Activated T-cell treated with anti-CD3 and anti-CD28 coated beads, Interleukin-2, amount 50 U/mL, for 72 hours (primary cell): ENCODE results near the gene TFG. TPM values are rescaled to one million over a fixed set of nuclear protein-coding genes. Genes with fewer than 3 reads are reported as not detected.

ENCODE experiments used
- ATAC-seq, 2 donors: fragments of 150-1000 bp; cut with Tn5 transposase; replicated peaks in 1 of 2; 2 replicates each; pipeline ENCODE4 v1.10.0; 2021; ENCODE audit warnings: moderate library complexity in 2 of 2, mild to moderate bottlenecking in 1 of 2
- DNase-seq, 2 donors: peaks; one replicate each; pipeline ENCODE4 v3.0.0; 2021 to 2022; ENCODE audit warnings: mixed read lengths in 1 of 2
- H3K27ac Mint-ChIP-seq: one replicate; pipeline ENCODE4 v1.8.0; 2022; ENCODE audit warnings: mild to moderate bottlenecking, moderate library complexity, mixed read lengths
- H3K27me3 Mint-ChIP-seq: one replicate; pipeline ENCODE4 v1.8.0; 2022; ENCODE audit warnings: low read depth, mixed read lengths
- H3K36me3 Mint-ChIP-seq, 2 donors: one replicate each; pipeline ENCODE4 v1.8.0; 2022; ENCODE audit warnings: mixed read lengths in 2 of 2, mild to moderate bottlenecking in 1 of 2; ENCODE audit not compliant: insufficient read depth in 2 of 2
- H3K4me1 Mint-ChIP-seq: one replicate; pipeline ENCODE4 v1.8.0; 2022; ENCODE audit warnings: low read depth, mixed read lengths
- H3K4me3 Mint-ChIP-seq, 2 donors: one replicate each; pipeline ENCODE4 v1.8.0; 2022; ENCODE audit warnings: mild to moderate bottlenecking in 2 of 2, mixed read lengths in 2 of 2, moderate library complexity in 2 of 2
- H3K9me3 Mint-ChIP-seq, 2 donors: one replicate each; pipeline ENCODE4 v1.8.0; 2022; ENCODE audit warnings: mixed read lengths in 2 of 2
- total RNA-seq, 2 donors: library from RNA; stranded (reverse); gene quantifications; one replicate each; pipeline ENCODE4 v1.2.3, GENCODE V29; 2022

The TFG gene
- total RNA-seq, 2 donors from 2014 or later = 60.6 to 64.7 TPM

DNA sequence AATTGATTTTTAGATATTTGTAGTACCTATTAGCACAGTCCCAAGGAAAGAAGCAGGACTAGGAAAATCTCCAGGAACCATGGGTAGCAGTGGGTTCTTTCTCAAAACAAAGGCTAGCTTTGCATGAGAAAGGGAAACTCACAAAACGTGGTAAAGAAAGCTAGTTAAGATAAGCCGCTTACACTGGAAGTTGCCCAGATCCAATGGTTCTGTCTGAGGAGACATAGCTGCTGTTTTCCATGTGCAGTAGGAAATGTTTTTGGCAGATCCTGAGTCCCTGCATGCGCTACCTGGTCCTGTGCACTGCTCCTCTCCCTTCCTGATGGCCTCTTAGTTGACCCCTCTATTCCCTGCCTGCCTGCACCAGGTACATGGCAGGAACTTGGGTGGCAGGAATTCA, 60.4 kb downstream of the TFG start:
- Mint-ChIP-seq H3K4me1 (peaks cover 11% of the 10 kb centered on the region), H3K36me3 (no peaks in the 10 kb centered on the region), H3K4me3 (no peak overlapping the region), H3K9me3 (peaks cover 0 to 2% of the 10 kb centered on the region in 2 donors), H3K27me3 (no peaks in the 10 kb centered on the region), H3K27ac (no peak overlapping the region)
- DNase-seq = no peak
- ATAC-seq = no peak

DNA sequence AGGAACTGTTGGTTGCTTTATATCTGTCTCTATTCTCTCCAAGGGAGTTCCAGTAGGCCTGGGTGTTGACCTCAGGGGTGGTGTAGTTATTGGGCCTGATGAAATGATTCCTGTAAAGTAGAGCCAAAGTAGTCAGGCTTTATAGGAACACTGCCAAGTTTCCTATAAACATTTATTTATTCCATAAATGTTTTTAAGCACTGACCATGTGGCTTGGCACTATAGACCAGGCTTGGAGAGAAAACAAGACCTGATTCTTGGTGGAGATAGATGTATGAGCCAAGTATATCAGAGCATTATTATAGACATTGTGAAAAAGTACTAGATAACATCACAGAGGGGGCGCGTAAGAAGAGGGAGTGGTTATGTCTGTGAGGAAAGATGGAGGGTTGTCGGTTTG, 65.9 kb downstream of the TFG start:
- no peak overlapping the region for H3K4me3 Mint-ChIP-seq
- no peaks in the 10 kb centered on the region for H3K36me3 Mint-ChIP-seq
- H3K4me1 Mint-ChIP-seq = no peaks in the 10 kb centered on the region
- no peak for DNase-seq
- H3K27me3 Mint-ChIP-seq = no peaks in the 10 kb centered on the region
- no peak for ATAC-seq
- no peak overlapping the region for H3K27ac Mint-ChIP-seq
- peaks cover 0 to 5% of the 10 kb centered on the region in 2 donors for H3K9me3 Mint-ChIP-seq

DNA sequence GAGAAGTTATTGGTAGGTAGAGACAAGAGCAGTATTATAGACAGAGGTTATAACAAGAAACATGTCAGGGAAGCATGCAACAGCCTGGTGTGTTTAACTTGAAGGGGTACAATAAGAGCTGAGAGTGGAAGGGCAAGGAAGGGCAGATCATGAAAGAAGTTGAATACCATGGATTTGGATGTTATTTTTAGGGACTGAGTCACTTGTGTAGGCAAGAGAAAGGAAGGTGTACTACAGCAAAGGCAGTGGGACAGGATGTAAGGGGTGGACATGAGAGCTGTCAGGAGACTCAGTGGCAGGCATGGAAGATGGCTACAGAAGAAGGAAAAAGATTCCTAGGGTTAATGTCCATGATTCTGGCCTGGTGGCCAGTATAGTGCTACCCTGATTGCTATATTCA, 66.4 kb downstream of the TFG start:
- H3K4me1 Mint-ChIP-seq = no peaks in the 10 kb centered on the region
- peaks cover 0 to 5% of the 10 kb centered on the region in 2 donors for H3K9me3 Mint-ChIP-seq
- no peak overlapping the region for H3K4me3 Mint-ChIP-seq
- ATAC-seq (no peak), DNase-seq (no peak)
- no peaks in the 10 kb centered on the region for H3K36me3 Mint-ChIP-seq
- H3K27me3 Mint-ChIP-seq = no peaks in the 10 kb centered on the region
- H3K27ac Mint-ChIP-seq = no peak overlapping the region

- Mint-ChIP-seq H3K27me3 (no peaks in the 10 kb centered on the region), H3K9me3 (peaks cover 0 to 5% of the 10 kb centered on the region in 2 donors), H3K4me1 (no peaks in the 10 kb centered on the region), H3K4me3 (no peak overlapping the region), H3K27ac (no peak overlapping the region), H3K36me3 (no peaks in the 10 kb centered on the region)
- ATAC-seq = peak in 1 of 2 donors; percentile 5
- DNase-seq = no peak
Observed at GRCh38 chr3:100776097-100776729, 66.9 kb downstream of the TFG start.

- Mint-ChIP-seq H3K27ac (no peak overlapping the region), H3K4me3 (no peak overlapping the region), H3K27me3 (no peaks in the 10 kb centered on the region), H3K9me3 (peaks cover 0 to 5% of the 10 kb centered on the region in 2 donors), H3K36me3 (no peaks in the 10 kb centered on the region), H3K4me1 (no peaks in the 10 kb centered on the region)
- DNase-seq = peak in 1 of 2 donors; percentile 7
- ATAC-seq = peak; percentile 40 to 58
Observed at GRCh38 chr3:100776746-100777145, 67.5 kb downstream of the TFG start.

GRCh38 chr3:100777271-100777670, 68.0 kb downstream of the TFG start:
- Mint-ChIP-seq H3K27me3 (no peaks in the 10 kb centered on the region), H3K4me1 (no peaks in the 10 kb centered on the region)

GRCh38 chr3:100779480-100779879, 70.2 kb downstream of the TFG start:
- Mint-ChIP-seq H3K27me3 (no peaks in the 10 kb centered on the region), H3K36me3 (no peaks in the 10 kb centered on the region), H3K27ac (no peak overlapping the region), H3K9me3 (peaks cover 1 to 3% of the 10 kb centered on the region in 2 donors), H3K4me3 (no peak overlapping the region), H3K4me1 (no peaks in the 10 kb centered on the region)
- ATAC-seq (no peak), DNase-seq (no peak)

More at GRCh38 chr3:100777271-100777670, 68.0 kb downstream of the TFG start:
- Mint-ChIP-seq H3K36me3 (no peaks in the 10 kb centered on the region), H3K9me3 (peaks cover 0 to 5% of the 10 kb centered on the region in 2 donors), H3K4me3 (no peak overlapping the region), H3K27ac (no peak overlapping the region)
- no peak for DNase-seq
- no peak for ATAC-seq

GRCh38 chr3:100780071-100780622, 70.9 kb downstream of the TFG start:
- no peak for ATAC-seq
- peaks cover 3% of the 10 kb centered on the region in 2 donors for H3K9me3 Mint-ChIP-seq
- no peak overlapping the region for H3K27ac Mint-ChIP-seq
- no peaks in the 10 kb centered on the region for H3K4me1 Mint-ChIP-seq
- H3K36me3 Mint-ChIP-seq = no peaks in the 10 kb centered on the region
- DNase-seq = no peak
- H3K27me3 Mint-ChIP-seq = no peaks in the 10 kb centered on the region
- H3K4me3 Mint-ChIP-seq = no peak overlapping the region

GRCh38 chr3:100781301-100781700, 72.0 kb downstream of the TFG start:
- Mint-ChIP-seq H3K36me3 (no peaks in the 10 kb centered on the region), H3K4me1 (no peaks in the 10 kb centered on the region), H3K9me3 (peaks cover 0 to 3% of the 10 kb centered on the region in 2 donors), H3K4me3 (no peak overlapping the region), H3K27me3 (no peaks in the 10 kb centered on the region), H3K27ac (no peak overlapping the region)
- ATAC-seq (no peak), DNase-seq (no peak)

DNA sequence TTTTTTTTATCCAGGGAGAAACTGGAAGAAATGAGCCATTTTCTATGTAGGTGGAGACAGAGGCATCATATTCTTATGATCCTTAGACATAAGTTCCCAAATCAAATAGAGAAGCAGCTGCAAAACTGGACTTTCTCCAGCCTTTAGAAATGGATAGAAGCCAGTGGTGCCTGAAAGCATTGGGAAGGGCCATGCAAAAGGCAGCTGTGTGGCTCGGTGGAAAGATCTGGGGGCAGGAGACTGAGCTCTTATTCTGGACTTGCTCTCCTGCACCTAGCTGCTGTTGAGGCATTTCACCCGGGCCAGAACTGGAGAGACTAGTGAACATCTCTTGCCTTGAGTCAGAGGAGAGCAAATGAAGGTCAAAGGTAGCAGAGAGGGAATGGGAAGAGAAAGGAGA, 73.1 kb downstream of the TFG start:
- Mint-ChIP-seq H3K4me3 (no peak overlapping the region), H3K4me1 (no peaks in the 10 kb centered on the region), H3K36me3 (no peaks in the 10 kb centered on the region), H3K27me3 (no peaks in the 10 kb centered on the region), H3K27ac (no peak overlapping the region), H3K9me3 (peaks cover 0 to 3% of the 10 kb centered on the region in 2 donors)
- ATAC-seq = no peak
- DNase-seq = no peak

GRCh38 chr3:100782906-100783305, 73.6 kb downstream of the TFG start:
- H3K36me3 Mint-ChIP-seq = no peaks in the 10 kb centered on the region
- no peaks in the 10 kb centered on the region for H3K4me1 Mint-ChIP-seq
- no peaks in the 10 kb centered on the region for H3K27me3 Mint-ChIP-seq
- H3K27ac Mint-ChIP-seq = no peak overlapping the region
- no peak overlapping the region for H3K4me3 Mint-ChIP-seq
- peaks cover 0 to 3% of the 10 kb centered on the region in 2 donors for H3K9me3 Mint-ChIP-seq
- ATAC-seq = no peak
- DNase-seq = no peak

DNA sequence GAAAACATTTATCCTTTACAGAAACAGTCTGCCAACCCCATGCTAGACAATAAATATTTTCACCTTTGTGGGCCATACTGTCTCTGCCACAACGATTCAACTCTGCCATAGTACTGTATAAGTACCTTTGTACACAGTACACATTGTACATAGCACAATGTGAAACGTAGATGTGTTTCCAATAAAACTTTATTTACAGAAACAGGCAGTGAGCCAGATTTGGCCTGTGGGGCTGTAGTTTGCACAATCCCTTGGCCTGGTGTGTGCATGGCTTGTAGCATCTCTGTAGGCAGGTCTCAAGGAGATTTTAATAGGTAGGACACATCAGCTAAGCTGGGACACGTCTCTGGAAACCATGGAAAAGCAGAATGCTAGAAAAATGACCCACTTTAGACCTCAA, 74.3 kb downstream of the TFG start:
- ATAC-seq = no peak
- Mint-ChIP-seq H3K4me3 (no peak overlapping the region), H3K36me3 (no peaks in the 10 kb centered on the region)

DNA sequence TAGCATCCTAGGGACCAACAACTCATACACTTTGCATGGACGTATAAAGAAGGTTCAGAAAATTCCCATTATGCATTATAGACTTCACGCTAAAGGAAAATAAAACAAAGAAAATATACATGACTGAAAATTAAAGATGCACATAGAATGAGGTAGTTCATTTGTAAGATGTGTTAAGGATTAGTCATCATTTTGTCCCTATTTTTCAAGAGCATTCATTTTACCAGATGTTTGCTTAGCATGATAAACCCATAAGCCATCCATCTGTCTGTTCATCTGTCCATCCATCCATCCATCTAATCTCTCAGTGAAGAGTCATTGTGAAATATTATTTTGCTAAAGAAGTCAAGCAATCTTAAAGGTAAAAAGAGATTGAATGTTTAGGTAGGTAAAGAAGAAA, 80.3 kb downstream of the TFG start:
- DNase-seq = no peak
- Mint-ChIP-seq H3K4me1 (no peaks in the 10 kb centered on the region), H3K27me3 (peaks cover 9% of the 10 kb centered on the region), H3K36me3 (no peaks in the 10 kb centered on the region), H3K4me3 (no peak overlapping the region), H3K27ac (no peak overlapping the region), H3K9me3 (peaks cover 0 to 1% of the 10 kb centered on the region in 2 donors)
- ATAC-seq = no peak

More for the DNA sequence above, 74.3 kb downstream of the TFG start:
- Mint-ChIP-seq H3K9me3 (peaks cover 0 to 3% of the 10 kb centered on the region in 2 donors), H3K27me3 (no peaks in the 10 kb centered on the region), H3K4me1 (no peaks in the 10 kb centered on the region), H3K27ac (no peak overlapping the region)
- no peak for DNase-seq

DNA sequence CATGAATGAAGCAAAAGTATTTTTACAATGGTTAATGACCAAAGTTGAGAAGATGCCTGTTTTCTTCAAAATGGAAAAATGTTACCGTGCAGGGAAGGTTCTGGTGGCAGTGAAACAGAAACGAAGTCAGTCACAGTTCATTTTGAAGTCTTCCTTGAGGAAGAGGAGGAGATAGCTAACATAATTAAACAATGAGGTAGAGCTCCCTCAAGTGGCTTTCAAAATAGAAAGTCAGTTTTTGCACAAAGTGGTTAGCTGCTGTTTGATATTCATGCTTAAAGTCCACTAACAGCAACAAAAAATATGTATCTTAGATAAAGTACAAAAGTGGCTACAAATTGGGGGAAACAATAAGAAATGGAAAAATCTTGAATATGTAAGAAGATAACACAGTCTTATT, 87.3 kb downstream of the TFG start:
- peak overlapping the region; percentile 14 for H3K27ac Mint-ChIP-seq
- DNase-seq (no peak), ATAC-seq (no peak)
- H3K4me1 Mint-ChIP-seq = no peaks in the 10 kb centered on the region
- peak overlapping the region in 1 of 2 donors; percentile 27 for H3K4me3 Mint-ChIP-seq
- H3K36me3 Mint-ChIP-seq = no peaks in the 10 kb centered on the region
- H3K27me3 Mint-ChIP-seq = peaks cover 8% of the 10 kb centered on the region
- no peaks in the 10 kb centered on the region for H3K9me3 Mint-ChIP-seq
